HG03442 (cell line): ENCODE results near the gene CLEC10A.
"Not testable (repeated sequence)": the region's sequence is repeated elsewhere in the genome, so short reads cannot be mapped to it uniquely, and the experiment has no call there.

Source experiments
- ATAC-seq: cut with Tn5 transposase; IDR thresholded peaks from one replicate; pipeline ENCODE4 v1.9.1; 2021; ENCODE audit warnings: mild to moderate bottlenecking, moderate library complexity; ENCODE audit not compliant: unreplicated experiment

Gene CLEC10A, protein sequence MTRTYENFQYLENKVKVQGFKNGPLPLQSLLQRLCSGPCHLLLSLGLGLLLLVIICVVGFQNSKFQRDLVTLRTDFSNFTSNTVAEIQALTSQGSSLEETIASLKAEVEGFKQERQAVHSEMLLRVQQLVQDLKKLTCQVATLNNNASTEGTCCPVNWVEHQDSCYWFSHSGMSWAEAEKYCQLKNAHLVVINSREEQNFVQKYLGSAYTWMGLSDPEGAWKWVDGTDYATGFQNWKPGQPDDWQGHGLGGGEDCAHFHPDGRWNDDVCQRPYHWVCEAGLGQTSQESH

DNA sequence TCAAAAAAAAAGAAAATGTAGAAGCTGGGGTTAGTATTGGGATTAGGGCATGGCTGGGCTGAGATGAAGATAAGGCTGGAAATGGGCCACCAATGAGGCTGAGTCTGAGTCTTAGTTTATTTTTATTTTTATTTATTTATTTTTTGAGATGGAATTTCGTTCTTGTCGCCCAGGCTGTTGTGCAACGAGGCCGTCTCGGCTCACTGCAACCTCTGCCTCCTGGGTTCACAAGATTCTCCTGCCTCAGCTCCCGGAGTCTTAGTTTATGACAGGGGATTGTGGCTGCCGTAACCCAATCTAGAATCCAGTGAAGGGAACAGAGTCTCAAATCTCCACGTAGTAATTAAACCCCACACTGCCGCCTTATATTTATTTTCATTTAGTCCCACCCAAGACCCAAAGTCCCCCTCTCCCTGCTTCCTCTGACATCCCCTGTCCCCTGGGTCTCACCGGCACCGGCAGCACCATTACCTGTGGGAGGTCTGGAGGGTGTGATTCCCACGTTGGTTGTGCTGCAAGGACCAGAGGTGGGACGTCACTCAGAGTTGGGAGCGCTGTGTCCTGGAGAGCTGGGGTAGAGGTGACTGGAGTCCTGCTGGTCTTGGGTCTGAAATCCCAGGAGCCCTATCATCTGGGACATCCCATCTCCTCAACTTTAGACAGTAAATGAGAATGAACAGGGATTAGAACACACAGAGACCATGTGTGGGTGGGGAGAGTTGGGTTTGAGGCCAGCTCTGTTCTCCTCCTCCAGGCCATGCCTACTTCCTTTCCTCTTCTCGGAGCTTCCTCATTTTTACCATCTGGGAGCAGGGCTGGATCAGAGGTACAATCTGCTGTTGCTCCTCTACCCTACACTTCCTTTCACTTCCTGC, at the start of gene CLEC10A:
TSS of gene CLEC10A (minus strand) at position 671 of the 875 bp plus-strand sequence. CDS start 1,439 bp downstream, outside the sequence.
- no peak for ATAC-seq

DNA sequence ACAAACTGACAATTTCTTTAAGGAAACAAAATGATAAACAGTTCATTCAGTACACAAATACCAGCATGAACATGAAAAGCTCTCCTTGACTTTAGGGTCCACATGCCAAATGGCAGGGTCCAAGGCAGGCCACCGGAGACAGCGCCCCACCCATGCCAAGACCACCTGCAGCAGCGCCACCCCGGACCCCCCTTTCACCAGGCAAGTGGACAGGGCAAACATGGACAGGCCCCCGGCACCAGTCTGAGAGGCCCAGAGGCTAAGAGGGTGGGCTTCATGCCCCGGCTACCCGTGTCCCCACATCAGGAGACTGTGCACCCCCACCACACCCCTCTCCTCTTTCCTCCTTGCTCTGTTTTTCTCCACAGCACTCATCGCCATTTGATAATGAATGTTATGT, 49.3 kb upstream of the CLEC10A start:
- ATAC-seq = no peak

DNA sequence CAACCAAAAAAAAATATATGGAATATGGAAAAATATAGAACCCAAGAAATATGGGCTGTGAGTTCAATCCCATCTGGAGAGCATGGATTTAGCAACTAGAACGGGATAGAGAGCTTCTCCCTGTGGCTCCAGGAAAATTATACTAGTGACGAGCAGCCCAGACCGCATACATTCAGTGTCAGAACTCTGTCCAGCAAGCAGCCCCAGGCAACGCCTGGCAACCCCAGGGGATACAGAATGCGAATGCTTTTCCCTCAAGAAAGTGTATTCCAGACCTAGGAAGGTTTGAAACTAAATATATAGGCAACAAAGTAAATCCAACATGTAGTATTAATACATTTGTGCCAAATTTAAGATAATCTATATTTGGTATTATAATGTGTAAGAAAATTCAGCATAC, 48.1 kb upstream of the CLEC10A start:
- no peak for ATAC-seq

DNA sequence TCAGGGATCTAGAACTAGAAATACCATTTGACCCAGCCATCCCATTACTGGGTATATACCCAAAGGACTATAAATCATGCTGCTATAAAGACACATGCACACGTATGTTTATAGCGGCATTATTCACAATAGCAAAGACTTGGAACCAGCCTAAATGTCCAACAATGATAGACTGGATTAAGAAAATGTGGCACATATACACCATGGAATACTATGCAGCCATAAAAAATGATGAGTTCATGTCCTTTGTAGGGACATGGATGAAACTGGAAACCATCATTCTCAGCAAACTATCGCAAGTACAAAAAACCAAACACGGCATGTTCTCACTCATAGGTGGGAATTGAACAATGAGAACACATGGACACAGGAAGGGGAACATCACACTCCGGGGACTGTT, 47.5 kb upstream of the CLEC10A start:
- not testable (repeated sequence) for ATAC-seq

DNA sequence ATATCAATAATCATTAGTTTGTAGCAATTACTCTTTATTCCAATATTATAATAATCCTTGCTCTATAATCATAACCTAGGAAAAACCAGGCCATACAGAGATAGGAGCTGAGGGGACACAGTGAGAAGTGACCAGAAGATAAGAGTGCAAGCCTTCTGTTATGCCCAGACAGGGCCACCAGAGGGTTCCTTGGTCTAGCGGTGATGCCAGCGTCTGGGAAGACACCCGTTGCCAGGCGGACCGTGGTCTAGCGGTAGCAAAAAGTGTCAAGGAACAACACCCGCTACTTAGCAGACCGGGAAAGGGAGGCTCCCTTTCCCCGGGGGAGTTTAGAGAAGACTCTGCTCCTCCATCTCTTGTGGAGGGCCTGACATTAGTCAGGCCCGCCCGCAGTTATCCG, 46.3 kb upstream of the CLEC10A start:
- ATAC-seq = not testable (repeated sequence)

DNA sequence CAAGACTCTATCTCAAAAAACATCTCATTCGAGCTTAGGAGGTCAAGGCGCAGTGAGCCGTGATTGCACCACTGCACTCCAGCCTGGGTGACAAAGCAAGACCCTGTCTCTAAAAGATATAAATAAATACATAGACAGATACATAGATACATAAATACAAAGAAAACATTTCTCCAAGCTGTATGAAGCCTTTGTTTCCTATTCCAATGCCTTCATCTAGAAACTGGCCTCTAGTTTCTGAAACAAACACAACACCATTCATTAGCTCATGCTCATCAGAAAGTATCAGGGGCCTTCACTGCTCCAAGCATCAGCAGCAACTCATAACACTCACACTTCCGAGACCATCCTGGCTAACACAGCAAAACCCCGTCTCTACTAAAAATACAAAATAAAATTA, 44.9 kb upstream of the CLEC10A start:
- no peak for ATAC-seq

DNA sequence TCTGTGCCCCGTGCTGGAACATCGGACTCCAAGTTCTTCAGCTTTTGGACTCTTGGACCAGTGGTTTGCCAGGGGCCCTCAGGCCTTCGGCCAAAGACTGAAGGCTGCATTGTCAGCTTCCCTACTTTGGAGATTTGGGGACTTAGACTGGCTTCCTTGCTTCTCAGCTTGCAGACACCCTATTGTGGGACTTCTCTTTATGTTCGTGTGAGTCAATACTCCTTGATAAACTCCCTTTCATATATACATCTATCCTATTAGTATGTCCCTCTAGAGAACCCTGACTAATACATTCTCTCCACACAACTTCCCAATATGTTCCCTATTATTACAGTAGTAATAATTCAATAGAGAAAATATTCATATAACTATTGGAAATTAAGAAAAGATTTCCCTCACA, 43.8 kb upstream of the CLEC10A start:
- no peak for ATAC-seq

DNA sequence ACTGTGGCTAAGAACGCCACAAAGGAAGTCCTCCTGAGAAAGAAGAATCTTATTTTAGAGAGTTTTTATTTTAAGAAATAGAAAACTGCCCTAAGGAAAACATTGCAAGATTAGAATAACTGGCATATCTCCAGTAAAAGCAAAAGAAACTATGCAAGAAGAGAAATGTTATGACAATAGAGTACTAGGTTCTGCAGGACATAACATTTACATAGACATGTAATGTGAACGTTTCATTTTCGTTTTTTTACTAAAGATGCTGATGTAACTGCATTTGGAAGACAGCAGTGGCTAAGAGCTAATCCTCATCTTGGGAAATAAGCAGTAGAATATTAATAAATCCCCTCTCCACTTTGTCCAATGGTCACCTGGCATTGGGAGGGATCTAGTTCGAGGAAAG, 42.3 kb upstream of the CLEC10A start:
- ATAC-seq = no peak

DNA sequence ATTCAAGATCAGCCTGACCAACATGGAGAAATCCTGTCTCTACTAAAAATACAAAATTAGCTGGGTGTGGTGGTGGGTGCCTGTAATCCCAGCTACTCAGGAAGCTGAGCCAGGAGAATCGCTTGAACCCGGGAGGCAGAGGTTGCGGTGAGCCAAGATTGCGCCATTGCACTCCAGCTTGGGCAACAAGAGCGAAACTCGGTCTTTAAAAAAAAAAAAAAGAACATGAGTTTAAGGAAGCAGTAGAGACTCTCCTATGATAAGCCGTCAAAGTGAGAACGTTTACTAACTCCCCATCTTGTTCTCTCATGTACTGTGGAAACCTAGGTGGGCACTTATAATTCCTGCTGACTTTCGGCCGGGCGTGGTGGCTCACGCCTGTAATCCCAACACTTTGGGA, 40.6 kb upstream of the CLEC10A start:
- not testable (repeated sequence) for ATAC-seq

DNA sequence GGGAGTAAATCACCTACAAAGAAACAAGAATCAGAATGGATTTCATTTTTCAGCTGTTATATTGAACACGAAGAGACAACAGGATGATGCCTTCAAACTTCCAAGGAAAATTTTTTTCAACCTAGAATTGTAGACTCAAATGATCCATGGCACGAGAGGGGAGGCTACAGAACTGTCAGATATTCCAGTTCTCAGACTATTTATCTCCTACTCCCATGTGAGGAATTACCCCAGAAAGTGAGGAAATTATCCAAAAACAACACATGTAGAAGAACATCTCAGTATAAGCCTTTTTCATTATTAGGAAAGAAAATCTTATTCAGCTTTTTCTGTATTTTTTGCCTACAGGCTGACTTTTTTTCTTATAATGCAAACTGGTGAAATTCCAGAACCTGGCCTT, 40.1 kb upstream of the CLEC10A start:
- ATAC-seq = no peak

DNA sequence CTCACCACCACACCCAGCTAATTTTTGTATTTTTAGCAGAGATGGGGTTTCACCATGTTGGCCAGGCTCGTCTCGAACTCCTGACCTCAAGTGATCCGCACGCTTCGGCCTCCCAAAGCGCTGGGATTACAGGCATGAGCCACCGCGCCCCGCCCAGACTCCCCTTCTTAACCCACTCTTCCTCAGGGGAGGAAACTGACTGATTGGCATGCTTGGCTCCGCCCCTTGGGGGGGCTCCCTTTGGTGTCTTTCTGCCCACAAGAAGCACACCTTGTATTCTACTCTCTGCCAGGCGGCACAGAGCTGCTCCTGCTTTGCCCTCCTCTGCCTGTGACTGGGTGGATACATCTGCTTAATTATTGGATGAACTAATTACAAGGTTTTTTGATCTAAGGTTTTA, 39.3 kb upstream of the CLEC10A start:
- ATAC-seq = no peak

DNA sequence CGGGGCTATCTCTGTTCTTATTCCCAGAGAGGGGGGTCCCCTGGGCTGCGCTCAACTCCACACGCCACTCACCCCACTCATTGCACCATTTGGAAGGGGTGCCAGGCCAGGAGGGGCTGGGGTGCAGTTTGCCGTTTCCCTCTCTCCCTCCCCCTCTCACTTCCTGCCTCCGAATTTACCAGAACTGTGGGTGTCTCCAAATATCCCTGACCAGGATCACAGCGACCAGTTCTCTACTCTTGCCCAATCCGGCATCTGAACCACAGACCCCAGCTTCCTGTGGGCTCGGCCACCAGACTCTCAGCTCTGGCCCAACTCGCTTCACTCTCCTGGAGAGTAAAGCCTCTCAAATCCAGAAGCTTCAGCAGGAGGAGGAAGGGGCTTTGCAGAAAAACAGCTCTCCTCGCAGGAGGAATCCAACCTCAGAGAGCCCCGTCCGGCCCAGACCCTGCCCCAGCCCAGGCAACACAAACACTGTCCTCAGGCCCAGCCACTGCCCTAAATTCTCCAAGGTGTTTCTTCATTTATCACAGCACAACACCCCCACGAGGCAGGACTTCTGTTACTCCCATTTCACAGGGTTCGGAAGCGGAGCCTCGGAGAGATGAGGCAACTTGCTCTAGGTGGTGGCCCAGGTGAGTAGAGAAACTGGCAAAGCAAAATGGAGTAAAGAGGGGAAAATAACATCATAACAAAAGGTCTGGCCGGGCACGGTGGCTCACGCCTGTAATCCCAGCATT, 35.0 kb upstream of the CLEC10A start:
- no peak for ATAC-seq

DNA sequence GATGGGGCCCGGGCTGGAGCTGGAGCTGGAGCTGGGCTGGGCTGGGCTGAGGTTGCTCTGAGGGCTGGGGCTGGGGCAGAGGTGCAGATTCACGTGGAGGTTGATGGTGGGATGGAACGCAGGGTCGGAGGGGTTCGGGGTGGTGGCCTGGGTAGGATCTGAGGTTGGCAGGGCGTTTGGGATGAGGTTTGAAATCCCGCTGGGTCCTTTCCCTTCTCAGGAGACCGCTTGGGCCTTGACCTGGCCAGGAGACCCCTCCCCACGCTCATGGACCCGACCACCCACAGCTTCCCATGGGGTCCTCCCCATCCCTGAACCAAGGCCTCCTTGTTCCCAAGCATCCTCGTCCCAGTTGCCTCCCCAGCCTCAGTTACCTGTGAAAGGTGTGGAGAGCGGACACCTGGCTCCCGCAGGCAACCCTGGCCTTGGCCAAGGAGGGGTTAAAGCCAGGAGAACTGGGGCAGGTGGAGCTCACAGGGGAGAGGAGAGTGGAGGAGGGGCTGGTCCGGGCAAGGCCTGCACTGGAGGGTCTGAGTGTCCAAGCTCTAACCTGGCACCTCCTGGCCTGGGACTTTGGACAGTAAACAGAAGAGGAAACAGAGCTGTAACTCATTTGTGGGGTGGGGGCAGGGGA, 34.3 kb upstream of the CLEC10A start, which contains the start of gene ASGR2:
TSS of gene ASGR2 (minus strand) at position 582 of the 634 bp plus-strand sequence. CDS start 582 bp downstream, outside the sequence.
- no peak for ATAC-seq

DNA sequence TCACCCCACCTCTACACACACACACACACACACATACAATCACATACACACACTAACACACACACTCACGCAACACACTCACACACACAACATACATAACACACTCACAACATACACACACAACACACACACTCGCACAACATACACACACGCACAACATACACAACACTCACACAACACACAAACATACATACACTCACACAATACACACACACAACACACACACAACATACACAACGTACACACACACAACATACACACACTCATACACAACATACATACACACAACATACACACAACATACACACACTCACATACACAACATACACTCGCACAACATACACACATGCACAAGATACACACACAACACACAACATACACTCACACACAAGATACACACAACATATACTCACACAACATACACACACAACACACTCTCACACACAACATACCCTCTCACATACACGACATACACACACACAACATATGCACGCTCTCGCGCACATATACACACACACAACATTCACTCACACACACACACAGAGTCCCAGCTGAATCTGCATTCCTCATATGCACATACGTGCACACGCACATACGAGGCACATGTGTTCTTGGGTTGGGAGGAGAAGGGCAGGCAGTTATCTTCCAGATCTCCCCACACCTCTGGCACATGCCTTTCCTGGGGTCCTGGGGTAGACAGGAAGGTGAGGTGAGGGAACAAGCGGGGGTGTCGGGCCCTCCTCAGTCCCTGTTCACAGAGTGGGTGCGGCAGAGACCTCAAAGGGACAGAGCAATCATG, 33.4 kb upstream of the CLEC10A start:
- ATAC-seq = no peak

DNA sequence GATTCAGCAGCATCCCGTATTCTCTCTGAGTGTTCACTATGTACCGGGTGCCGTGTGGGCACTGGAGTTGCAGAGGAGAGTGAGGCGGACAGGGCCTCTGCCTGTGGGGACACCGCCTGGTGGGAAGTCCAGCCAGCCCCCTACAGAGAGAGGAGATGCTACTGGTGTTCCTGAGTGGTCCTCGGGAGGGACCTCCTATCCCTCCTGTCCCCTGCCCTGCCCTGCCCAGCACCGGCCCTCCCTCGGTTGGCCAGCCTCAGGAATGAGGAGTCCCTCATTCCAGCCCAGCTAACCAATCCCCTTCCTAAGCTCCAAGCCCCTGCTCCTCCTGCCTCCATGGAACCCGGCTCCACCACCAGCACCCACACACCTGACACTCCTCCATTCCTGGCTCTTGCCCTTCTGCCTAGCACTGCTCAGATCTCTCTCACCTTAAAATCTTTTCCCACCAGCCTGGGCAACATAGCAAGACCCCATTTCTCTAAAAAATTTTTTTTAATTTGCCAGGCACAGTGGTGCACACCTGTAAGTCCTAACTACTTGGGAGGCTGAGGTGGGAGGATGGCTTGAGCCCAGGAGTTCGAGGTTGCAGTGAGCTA, 32.6 kb upstream of the CLEC10A start:
- no peak for ATAC-seq

DNA sequence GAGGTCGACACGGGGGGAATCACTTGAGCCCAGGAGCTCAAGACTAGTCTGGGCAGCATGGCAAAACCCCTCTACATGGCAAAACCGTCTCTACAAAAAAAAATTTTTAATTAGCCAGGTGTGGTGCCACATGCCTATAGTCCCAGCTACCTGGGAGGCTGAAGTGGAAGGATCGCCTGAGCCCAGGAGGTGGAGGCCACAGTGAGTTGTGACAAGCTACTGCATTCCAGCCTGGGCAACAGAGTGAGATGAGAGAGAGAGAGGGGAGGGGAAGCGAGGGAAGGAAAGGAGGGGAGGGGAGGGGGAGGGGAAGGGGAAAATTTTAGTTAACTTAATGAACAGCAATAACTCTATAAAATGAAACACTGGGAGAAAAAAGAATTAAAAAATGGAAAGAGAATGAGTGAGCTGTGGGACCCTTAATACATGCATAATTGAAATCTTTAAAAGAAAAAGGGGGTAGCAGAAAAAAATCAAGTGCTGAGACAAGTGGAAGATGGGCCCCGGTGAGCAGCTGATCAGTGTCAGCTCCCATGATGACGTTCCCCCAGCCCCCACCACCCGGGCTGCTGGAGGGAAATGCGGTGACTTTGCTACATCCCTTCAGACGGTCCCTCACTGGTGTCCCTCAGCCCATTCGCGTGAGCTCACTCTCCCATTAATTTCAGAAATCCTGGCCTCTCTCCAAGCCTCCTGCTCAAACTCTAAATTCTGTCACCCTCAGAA, 31.9 kb upstream of the CLEC10A start:
- no peak for ATAC-seq

DNA sequence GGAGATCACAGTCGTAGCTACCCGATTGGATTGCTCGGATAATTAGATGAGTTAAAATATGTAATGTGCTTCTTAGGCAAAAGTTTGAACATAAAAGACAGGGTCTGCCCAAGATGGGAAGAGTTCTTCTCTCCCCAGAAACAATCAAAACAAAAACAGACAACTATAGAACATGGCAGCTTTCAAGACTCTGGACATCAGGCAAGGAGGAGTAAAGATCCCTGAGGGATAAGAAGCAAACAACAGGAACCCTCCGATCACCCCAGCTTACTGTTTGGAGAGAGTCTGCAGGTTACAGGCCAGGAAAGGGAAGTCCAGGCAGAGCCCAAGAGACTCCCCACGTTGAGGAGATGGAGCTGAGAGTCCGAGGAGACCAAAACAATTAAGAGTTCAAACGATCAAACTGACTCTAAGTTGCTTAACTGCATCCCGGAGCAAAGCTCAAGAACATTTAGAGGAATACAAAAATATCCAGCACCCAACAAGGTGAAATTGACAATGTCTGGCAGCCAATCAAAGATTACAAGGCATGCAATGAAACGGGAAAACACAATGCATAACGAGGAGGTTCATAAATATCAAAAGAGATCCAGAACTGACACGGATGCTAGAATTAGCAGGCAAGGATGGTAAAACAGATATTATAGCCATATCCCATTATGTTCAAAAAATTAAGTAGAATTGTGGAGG, 30.7 kb upstream of the CLEC10A start:
- ATAC-seq = no peak
